RCC 7860 (cell line): ENCODE results near the gene DGKI.

Experiments
- DNase-seq: peaks from one replicate; pipeline ENCODE4 v3.0.0-alpha.2; 2015; ENCODE audit warnings: low spot score
- FAIRE-seq: peaks from 2 replicates; lab custom pipeline; 2012; peaks lifted over from hg19 to GRCh38; lab: Jason Lieb, UNC

The DGKI gene

GRCh38 chr7:137664846-137665245 lies 181.9 kb downstream of the DGKI start:
- FAIRE-seq, result no peak

GRCh38 chr7:137661634-137662033 lies 185.1 kb downstream of the DGKI start:
- FAIRE-seq (no peak), DNase-seq (no peak)

More at GRCh38 chr7:137664846-137665245, 181.9 kb downstream of the DGKI start:
- DNase-seq, result peak; percentile 63

- no peak for DNase-seq
- no peak for FAIRE-seq
These were observed 188.4 kb downstream of the DGKI start for GRCh38 chr7:137658190-137658900.

- DNase-seq, result peak; percentile 76
- peak; percentile 90 for FAIRE-seq
These were observed 189.1 kb downstream of the DGKI start for GRCh38 chr7:137657476-137658189.

- FAIRE-seq, result no peak
- DNase-seq, result no peak
These were observed 189.9 kb downstream of the DGKI start for GRCh38 chr7:137656850-137657232.

GRCh38 chr7:137656227-137656849 lies 190.4 kb downstream of the DGKI start:
- FAIRE-seq (peak; percentile 82), DNase-seq (peak; percentile 71)

GRCh38 chr7:137655804-137656203 lies 191.0 kb downstream of the DGKI start:
- no peak for FAIRE-seq
- no peak for DNase-seq

GRCh38 chr7:137652721-137653120 lies 194.1 kb downstream of the DGKI start:
- peak; percentile 40 for FAIRE-seq
- peak; percentile 40 for DNase-seq

- DNase-seq (no peak), FAIRE-seq (no peak)
These were observed 198.7 kb downstream of the DGKI start for GRCh38 chr7:137647905-137648565.

- FAIRE-seq, result no peak
- no peak for DNase-seq
These were observed 204.3 kb downstream of the DGKI start for GRCh38 chr7:137642472-137642871.

GRCh38 chr7:137642031-137642430 lies 204.7 kb downstream of the DGKI start:
- FAIRE-seq, result no peak
- DNase-seq, result no peak

GRCh38 chr7:137636376-137636775 lies 210.4 kb downstream of the DGKI start:
- no peak for DNase-seq

GRCh38 chr7:137635874-137636273 lies 210.9 kb downstream of the DGKI start:
- no peak for DNase-seq
- no peak for FAIRE-seq

More at GRCh38 chr7:137636376-137636775, 210.4 kb downstream of the DGKI start:
- no peak for FAIRE-seq

- no peak for FAIRE-seq
- DNase-seq, result no peak
These were observed 211.6 kb downstream of the DGKI start for GRCh38 chr7:137635132-137635531.

- FAIRE-seq (no peak), DNase-seq (no peak)
These were observed 212.4 kb downstream of the DGKI start for GRCh38 chr7:137634356-137634755.

- FAIRE-seq (no peak), DNase-seq (no peak)
These were observed 213.6 kb downstream of the DGKI start for GRCh38 chr7:137633133-137633532.

- FAIRE-seq (no peak), DNase-seq (no peak)
These were observed 218.6 kb downstream of the DGKI start for GRCh38 chr7:137628216-137628615.

- FAIRE-seq (no peak), DNase-seq (peak; percentile 36)
These were observed 220.2 kb downstream of the DGKI start for GRCh38 chr7:137626469-137627067.

GRCh38 chr7:137625197-137625596 lies 221.6 kb downstream of the DGKI start:
- no peak for DNase-seq
- FAIRE-seq, result no peak

GRCh38 chr7:137619181-137619580 lies 227.6 kb downstream of the DGKI start:
- DNase-seq, result peak; percentile 81

GRCh38 chr7:137618748-137619147 lies 228.0 kb downstream of the DGKI start:
- FAIRE-seq, result no peak
- peak; percentile 44 for DNase-seq

More at GRCh38 chr7:137619181-137619580, 227.6 kb downstream of the DGKI start:
- peak; percentile 95 for FAIRE-seq
